Keratinocyte (primary cell): ENCODE results near the gene SLC15A4. TPM values are rescaled to one million over a fixed set of nuclear protein-coding genes. Genes with fewer than 3 reads are reported as not detected.

Experiments
- DNase-seq: peaks from one replicate; pipeline ENCODE4 v3.0.0-alpha.2; 2011; ENCODE audit warnings: low read depth, missing footprints, low spot score
- FAIRE-seq: peaks from 2 replicates; lab custom pipeline; 2011; peaks lifted over from hg19 to GRCh38; lab: Jason Lieb, UNC
- H2AFZ ChIP-seq: 2 replicates; pipeline ENCODE4 v1.6.0; 2012; ENCODE audit warnings: low read length, control low read depth, inconsistent platforms; ENCODE audit not compliant: control insufficient read depth
- H3K27ac ChIP-seq: 2 replicates; pipeline ENCODE4 v1.5.1; 2011; ENCODE audit warnings: low read length; ENCODE audit not compliant: control insufficient read depth, insufficient read depth
- H3K27me3 ChIP-seq: 3 replicates; pipeline ENCODE4 v1.6.0; 2011; ENCODE audit warnings: low read length; ENCODE audit not compliant: control insufficient read depth, insufficient read depth; ENCODE audit errors: extremely low read depth
- H3K36me3 ChIP-seq, 2 experiments: 2 replicates in 1 of 2; 3 replicates in 1 of 2; pipeline ENCODE4 v1.5.1; 2011; ENCODE audit warnings: low read length in 2 of 2, mild to moderate bottlenecking in 1 of 2; ENCODE audit not compliant: control insufficient read depth in 2 of 2, insufficient read depth in 2 of 2; ENCODE audit errors: extremely low read depth in 1 of 2
- H3K4me1 ChIP-seq: 3 replicates; pipeline ENCODE4 v1.5.1; 2011; ENCODE audit warnings: low read length; ENCODE audit not compliant: control insufficient read depth, insufficient read depth; ENCODE audit errors: extremely low read depth
- H3K4me2 ChIP-seq: 3 replicates; pipeline ENCODE4 v1.6.0; 2011; ENCODE audit warnings: low read depth, low read length; ENCODE audit not compliant: control insufficient read depth, insufficient read depth; ENCODE audit errors: extremely low read depth
- H3K4me3 ChIP-seq, 3 experiments: fragments of 200-600 bp in 1 of 3; sonication (generic) in 1 of 3; 2 replicates in 2 of 3; 3 replicates in 1 of 3; pipeline ENCODE4 v1.5.1; 2011 to 2016; ENCODE audit warnings: low read length in 3 of 3, mild to moderate bottlenecking in 3 of 3, control low read depth in 2 of 3, inconsistent platforms in 1 of 3, low read depth in 1 of 3, mixed read lengths in 1 of 3, mixed run types in 1 of 3, moderate library complexity in 1 of 3; ENCODE audit not compliant: control insufficient read depth in 2 of 3, insufficient read depth in 2 of 3; ENCODE audit errors: extremely low read depth in 1 of 3
- H3K79me2 ChIP-seq: 2 replicates; pipeline ENCODE4 v1.6.0; 2012; ENCODE audit warnings: low read length; ENCODE audit not compliant: control insufficient read depth, insufficient read depth
- H3K9ac ChIP-seq: 3 replicates; pipeline ENCODE4 v1.6.0; 2011; ENCODE audit warnings: low read length; ENCODE audit not compliant: control insufficient read depth, insufficient read depth; ENCODE audit errors: extremely low read depth
- H3K9me1 ChIP-seq: 3 replicates; pipeline ENCODE4 v1.6.0; 2011; ENCODE audit warnings: low read length; ENCODE audit not compliant: control insufficient read depth, insufficient read depth; ENCODE audit errors: extremely low read depth
- H3K9me3 ChIP-seq: 2 replicates; pipeline ENCODE4 v1.5.1; 2012; ENCODE audit warnings: low read depth, low read length; ENCODE audit not compliant: control insufficient read depth
- H4K20me1 ChIP-seq: 3 replicates; pipeline ENCODE4 v1.6.0; 2011; ENCODE audit warnings: low read length; ENCODE audit not compliant: control insufficient read depth, insufficient read depth; ENCODE audit errors: extremely low read depth
- EZH2 ChIP-seq: IDR thresholded peaks from one replicate; pipeline ENCODE4 v1.6.1; 2012; ENCODE audit warnings: inconsistent platforms, mild to moderate bottlenecking, low read length, moderate library complexity
- dilution Hi-C: fragments of 300-500 bp; cut with MboI; formaldehyde crosslinking; loops from one replicate; pipeline ENCODE4 v1.7.0; 2020; ENCODE audit warnings: low sequenced_read_pairs; ENCODE audit not compliant: extremely low pct_ligation_motif_present
- polyA plus RNA-seq, 5 experiments: library from polyadenylated mRNA; depleted of rRNA in 3 of 5; stranded (reverse) in 3 of 5; stranded (forward) in 1 of 5; unstranded in 1 of 5; fragments of >200 nt; gene quantifications; 1 replicate in 1 of 5; 2 replicates in 3 of 5; 3 replicates in 1 of 5; pipeline versions ENCODE4 v1.2.1 to v1.2.3, GENCODE V29; 2011 to 2012; ENCODE audit warnings: missing spikeins in 2 of 5, low read depth in 1 of 5, low replicate concordance in 1 of 5
- TF ChIP-seq, protein P1 (sequence below), 3 experiments: IDR thresholded peaks in 1 of 3; conservative IDR thresholded peaks in 1 of 3; optimal IDR thresholded peaks in 1 of 3; 2 replicates in 2 of 3; 3 replicates in 1 of 3; pipeline versions ENCODE3 to v1.5.1; 2011; ENCODE audit warnings: low read length in 3 of 3, mild to moderate bottlenecking in 3 of 3, moderate library complexity in 2 of 3, control low read depth in 1 of 3, inconsistent platforms in 1 of 3; ENCODE audit not compliant: insufficient read depth in 2 of 3; ENCODE audit errors: extremely low read depth in 1 of 3

SLC15A4 gene
- polyA plus RNA-seq, 1 donor (not counting 4 experiments of a cell fraction or from before 2014, with no cell fraction given), result 39.3 TPM

DNA sequence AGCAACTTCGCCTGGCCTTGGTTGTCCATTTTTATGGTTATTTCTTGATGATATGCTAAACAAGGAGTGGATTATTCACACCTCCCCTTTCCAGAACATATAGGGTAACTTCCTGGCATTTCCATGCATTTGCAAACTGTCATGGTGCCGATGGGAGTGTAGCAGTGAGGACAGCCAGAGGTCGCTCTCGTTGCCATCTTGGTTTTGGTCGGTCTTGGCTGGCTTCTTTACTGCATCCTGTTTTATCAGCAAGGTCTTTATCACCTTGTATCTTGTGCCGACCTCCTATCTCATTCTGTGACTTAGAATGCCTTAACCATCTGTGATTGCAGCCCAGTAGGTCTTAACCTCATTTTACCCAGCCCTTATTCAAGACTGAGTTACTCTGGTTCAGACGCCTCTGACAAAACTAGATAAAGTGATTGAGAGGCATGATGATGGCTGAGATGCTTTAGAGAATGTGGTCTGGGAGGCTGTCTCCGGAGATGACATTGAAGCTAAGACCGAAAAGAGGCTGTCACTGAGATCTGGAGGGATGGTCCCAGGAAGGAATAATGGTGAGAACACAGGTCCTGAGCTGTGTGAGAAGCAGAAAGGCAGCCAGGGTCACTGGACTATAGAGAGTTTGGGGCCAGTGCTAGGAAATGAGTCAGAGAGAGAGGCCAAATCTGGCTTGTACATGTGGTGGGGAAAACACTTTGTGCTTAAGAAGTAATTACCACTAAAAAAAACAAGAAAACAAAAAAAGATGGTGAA, 32.5 kb upstream of the SLC15A4 start:
- Histone ChIP-seq H3K9ac (no peak overlapping the region), H3K9me3 (peaks cover 4% of the 10 kb centered on the region), H3K9me1 (no peaks in the 10 kb centered on the region), H2AFZ (no peak overlapping the region), H3K36me3 (no peaks in the 10 kb centered on the region), H4K20me1 (no peaks in the 10 kb centered on the region), H3K79me2 (no peaks in the 10 kb centered on the region), H3K27me3 (peaks cover 15% of the 10 kb centered on the region), H3K4me1 (no peaks in the 10 kb centered on the region), H3K27ac (no peak overlapping the region), H3K4me3 (no peak overlapping the region), H3K4me2 (no peak overlapping the region)
- DNase-seq (no peak), FAIRE-seq (no peak)
- dilution Hi-C loops, result no loop called here
- TF ChIP-seq, protein P1, sequence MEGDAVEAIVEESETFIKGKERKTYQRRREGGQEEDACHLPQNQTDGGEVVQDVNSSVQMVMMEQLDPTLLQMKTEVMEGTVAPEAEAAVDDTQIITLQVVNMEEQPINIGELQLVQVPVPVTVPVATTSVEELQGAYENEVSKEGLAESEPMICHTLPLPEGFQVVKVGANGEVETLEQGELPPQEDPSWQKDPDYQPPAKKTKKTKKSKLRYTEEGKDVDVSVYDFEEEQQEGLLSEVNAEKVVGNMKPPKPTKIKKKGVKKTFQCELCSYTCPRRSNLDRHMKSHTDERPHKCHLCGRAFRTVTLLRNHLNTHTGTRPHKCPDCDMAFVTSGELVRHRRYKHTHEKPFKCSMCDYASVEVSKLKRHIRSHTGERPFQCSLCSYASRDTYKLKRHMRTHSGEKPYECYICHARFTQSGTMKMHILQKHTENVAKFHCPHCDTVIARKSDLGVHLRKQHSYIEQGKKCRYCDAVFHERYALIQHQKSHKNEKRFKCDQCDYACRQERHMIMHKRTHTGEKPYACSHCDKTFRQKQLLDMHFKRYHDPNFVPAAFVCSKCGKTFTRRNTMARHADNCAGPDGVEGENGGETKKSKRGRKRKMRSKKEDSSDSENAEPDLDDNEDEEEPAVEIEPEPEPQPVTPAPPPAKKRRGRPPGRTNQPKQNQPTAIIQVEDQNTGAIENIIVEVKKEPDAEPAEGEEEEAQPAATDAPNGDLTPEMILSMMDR (optimal IDR thresholded peaks at IDR 0.05 in 1 of 3, IDR thresholded peaks at IDR 0.05 in 1 of 3, conservative IDR thresholded peaks at IDR 0.05 in 1 of 3; ENCODE audit: extremely low read depth in 1 of 3, insufficient read depth in 2 of 3, low read length in 3 of 3), result no peak
- TF ChIP-seq EZH2, result no peak

GRCh38 chr12:128853600-128854197, 29.9 kb upstream of the SLC15A4 start:
- TF ChIP-seq EZH2, result no peak
- TF ChIP-seq, protein P1 (optimal IDR thresholded peaks at IDR 0.05 in 1 of 3, IDR thresholded peaks at IDR 0.05 in 1 of 3, conservative IDR thresholded peaks at IDR 0.05 in 1 of 3; ENCODE audit: extremely low read depth in 1 of 3, insufficient read depth in 2 of 3, low read length in 3 of 3), result no peak
- DNase-seq (no peak), FAIRE-seq (no peak)
- H3K36me3 ChIP-seq, result no peaks in the 10 kb centered on the region
- H3K9ac ChIP-seq, result no peak overlapping the region
- H3K4me2 ChIP-seq, result no peak overlapping the region
- H3K27ac ChIP-seq, result no peak overlapping the region
- H3K4me3 ChIP-seq, result no peak overlapping the region
- H3K9me3 ChIP-seq, result no peaks in the 10 kb centered on the region
- dilution Hi-C loops, result no loop called here
- H4K20me1 ChIP-seq, result no peaks in the 10 kb centered on the region
- peaks cover 15% of the 10 kb centered on the region for H3K27me3 ChIP-seq
- H3K4me1 ChIP-seq, result no peaks in the 10 kb centered on the region
- H2AFZ ChIP-seq, result no peak overlapping the region
- H3K79me2 ChIP-seq, result no peaks in the 10 kb centered on the region
- H3K9me1 ChIP-seq, result no peaks in the 10 kb centered on the region
